ENCODE data around the gene UQCRH. TPM values are rescaled to one million over a fixed set of nuclear protein-coding genes. Genes with fewer than 3 reads are reported as not detected.

UQCRH gene
- total RNA-seq, 2 donors from 2014 or later = 258 to 391 TPM

GRCh38 chr1:46341222-46342083, 38.0 kb downstream of the UQCRH start:
- Histone ChIP-seq H3K4me1 (replicated peaks) (no peaks in the 10 kb centered on the region), H3K9me3 (no peaks in the 10 kb centered on the region), H3K4me3 (peak overlapping the region; percentile 58 to 61), H3K36me3 (peaks cover 0 to 5% of the 10 kb centered on the region in 2 donors), H3K27me3 (replicated peaks; ENCODE audit: insufficient read depth) (no peaks in the 10 kb centered on the region), H3K27ac (peak overlapping the region; percentile 92 to 97)
- TF ChIP-seq CTCF (IDR thresholded peaks at IDR 0.05) (no peak), POLR2A (IDR thresholded peaks at IDR 0.05) (no peak), POLR2AphosphoS5 (IDR thresholded peaks at IDR 0.05) (no peak)
- intact Hi-C loops (cut with DNase I) = no loop called here
- DNase-seq (ENCODE audit: low spot score) = peak; percentile 7
- WGBS = 45% methylated on average over 31 of the region's 31 CpGs

DNA sequence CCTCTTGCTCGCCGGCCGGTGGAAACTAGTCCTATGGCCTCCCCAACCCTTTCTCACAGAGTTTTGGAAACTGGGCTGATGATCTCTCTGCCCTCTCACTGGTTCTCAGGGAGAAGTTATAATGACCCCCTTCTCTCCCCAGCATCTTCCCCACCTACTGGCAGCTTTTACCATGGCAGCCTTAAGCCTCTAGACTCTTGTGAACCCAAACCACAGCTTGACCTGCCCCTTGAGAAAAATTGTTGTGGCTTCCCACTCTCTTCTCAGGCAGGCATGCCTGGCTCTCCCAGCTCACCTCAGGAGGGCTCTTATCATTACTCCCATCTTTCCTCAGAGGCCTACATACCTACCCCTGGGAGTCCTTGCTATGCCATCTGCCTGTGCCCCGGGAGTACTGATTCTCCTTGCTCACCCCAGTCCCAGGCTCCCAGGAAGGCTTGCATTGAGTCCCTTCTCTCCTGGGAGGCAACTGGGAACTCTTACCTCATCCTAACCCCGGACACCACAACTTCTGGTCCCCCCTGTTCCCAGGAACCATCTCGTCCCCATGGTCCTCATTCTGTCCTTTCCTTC, 38.7 kb downstream of the UQCRH start:
- Histone ChIP-seq H3K4me1 (replicated peaks) (no peaks in the 10 kb centered on the region), H3K9me3 (no peaks in the 10 kb centered on the region), H3K27me3 (replicated peaks; ENCODE audit: insufficient read depth) (no peaks in the 10 kb centered on the region), H3K36me3 (peaks cover 0 to 5% of the 10 kb centered on the region in 2 donors), H3K27ac (peak overlapping the region; percentile 92 to 97), H3K4me3 (no peak overlapping the region)
- TF ChIP-seq CTCF (IDR thresholded peaks at IDR 0.05) (peak in 2 of 4 experiments; percentile 10 to 13), POLR2A (IDR thresholded peaks at IDR 0.05) (no peak), POLR2AphosphoS5 (IDR thresholded peaks at IDR 0.05) (no peak)
- 93% methylated on average over 6 of the region's 6 CpGs for WGBS
- DNase-seq (ENCODE audit: low spot score) = no peak
- intact Hi-C loops (cut with DNase I) = no loop called here

- Histone ChIP-seq H3K27me3 (replicated peaks; ENCODE audit: insufficient read depth) (no peaks in the 10 kb centered on the region), H3K27ac (no peak overlapping the region), H3K4me3 (no peak overlapping the region), H3K36me3 (peaks cover 0 to 5% of the 10 kb centered on the region in 2 donors), H3K4me1 (replicated peaks) (no peaks in the 10 kb centered on the region), H3K9me3 (no peaks in the 10 kb centered on the region)
- intact Hi-C loops (cut with DNase I) = no loop called here
- 92% methylated on average over 8 of the region's 8 CpGs for WGBS
- TF ChIP-seq POLR2AphosphoS5 (IDR thresholded peaks at IDR 0.05) (no peak), POLR2A (IDR thresholded peaks at IDR 0.05) (no peak), CTCF (IDR thresholded peaks at IDR 0.05) (no peak)
- no peak for DNase-seq (ENCODE audit: low spot score)
Observed at GRCh38 chr1:46342677-46343350, 39.3 kb downstream of the UQCRH start.

DNA sequence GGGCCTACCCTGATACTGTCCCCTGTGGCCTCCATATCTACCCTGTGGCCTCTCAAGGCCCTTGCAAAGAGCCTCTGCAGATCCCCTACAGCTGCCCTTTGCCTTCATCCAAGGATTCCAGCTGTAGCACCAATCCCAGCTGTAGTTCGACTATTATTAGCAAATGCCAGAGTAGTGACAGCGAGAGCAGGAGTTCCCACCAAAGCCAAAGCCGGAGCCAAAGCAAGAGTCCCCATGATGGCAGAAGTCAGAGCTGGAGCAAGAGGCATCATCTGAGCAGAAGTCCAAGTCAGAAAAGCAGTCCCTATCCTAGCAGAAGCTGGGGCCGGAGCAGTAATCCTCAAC, 39.8 kb downstream of the UQCRH start:
- intact Hi-C loops (cut with DNase I) = no loop called here
- Histone ChIP-seq H3K36me3 (peaks cover 0 to 5% of the 10 kb centered on the region in 2 donors), H3K27me3 (replicated peaks; ENCODE audit: insufficient read depth) (no peaks in the 10 kb centered on the region), H3K4me3 (no peak overlapping the region), H3K9me3 (no peaks in the 10 kb centered on the region), H3K27ac (no peak overlapping the region), H3K4me1 (replicated peaks) (no peaks in the 10 kb centered on the region)
- WGBS = 93% methylated on average over 4 of the region's 4 CpGs
- no peak for DNase-seq (ENCODE audit: low spot score)
- TF ChIP-seq POLR2AphosphoS5 (IDR thresholded peaks at IDR 0.05) = no peak
- no peak for TF ChIP-seq CTCF (IDR thresholded peaks at IDR 0.05)
- TF ChIP-seq POLR2A (IDR thresholded peaks at IDR 0.05) = no peak

Measured in prostate gland (tissue), 2 donors.